MM.1S (cell line): ENCODE results near the gene TFDP1.

Experiments used
- EZH2 ChIP-seq: fragments of 300-600 bp; sonication (generic); optimal IDR thresholded peaks from 2 replicates; pipeline ENCODE3; 2017; ENCODE audit warnings: low read depth, mild to moderate bottlenecking, antibody characterized with exemption, low read length, mixed read lengths
- EZH2phosphoT487 ChIP-seq: fragments of 300-600 bp; sonication (generic); IDR thresholded peaks from 2 replicates; pipeline ENCODE4 v1.6.1; 2018; ENCODE audit warnings: antibody characterized with exemption, low read length
- TF ChIP-seq, protein P1 (sequence below): fragments of 300-600 bp; sonication (generic); IDR thresholded peaks from 2 replicates; pipeline ENCODE4 v1.5.1; 2016; ENCODE audit warnings: antibody characterized with exemption, low read length, mixed read lengths

DNA sequence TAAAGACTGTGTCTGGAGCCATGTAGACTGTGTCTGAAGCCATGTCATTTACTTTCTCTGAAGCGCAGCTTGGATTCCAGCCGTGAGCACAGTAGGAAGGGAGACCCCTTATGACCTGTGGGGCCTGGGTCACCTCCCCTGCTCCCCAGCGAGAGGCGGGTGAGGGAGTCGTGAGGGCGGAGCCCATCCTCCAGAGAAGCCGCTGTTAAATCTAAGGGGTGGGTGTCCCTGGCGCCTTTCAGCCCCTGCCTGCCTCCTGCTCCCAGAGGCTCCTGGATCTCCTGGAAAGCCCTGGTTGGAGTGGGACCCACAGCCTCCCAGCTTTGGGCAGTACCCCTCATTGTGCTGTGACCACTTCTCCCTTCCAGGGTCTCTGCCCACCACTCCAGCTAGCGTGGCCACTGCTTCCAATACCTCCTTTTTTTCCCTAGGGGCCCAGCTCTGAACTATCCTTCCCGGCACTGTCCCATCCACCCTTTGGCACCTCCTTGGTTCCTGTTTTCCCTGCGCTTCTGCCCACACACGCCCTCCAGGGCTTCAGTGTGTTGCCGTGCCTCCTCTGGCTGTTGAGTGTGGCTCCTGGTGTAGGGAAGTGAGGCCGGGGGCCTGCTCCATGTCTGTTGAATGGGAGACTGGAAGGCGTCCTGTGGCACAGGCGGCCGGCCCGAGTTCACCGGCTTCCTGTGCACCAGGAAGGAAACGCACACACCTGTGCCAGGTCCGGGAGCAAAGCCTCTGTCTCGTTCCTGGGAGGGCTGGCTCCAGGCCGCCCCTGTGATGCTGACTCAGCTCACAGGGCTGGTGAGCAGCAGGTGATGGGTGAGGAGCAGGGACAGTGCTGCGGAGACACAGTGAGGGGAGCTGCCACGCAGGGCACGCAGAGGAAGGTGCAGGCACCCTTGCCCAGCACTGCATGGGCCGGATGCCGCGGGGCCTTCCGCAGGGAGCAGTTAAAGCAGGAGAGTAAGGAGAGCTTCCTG lies 44.0 kb downstream of the TFDP1 start:
- TF ChIP-seq, protein P1, sequence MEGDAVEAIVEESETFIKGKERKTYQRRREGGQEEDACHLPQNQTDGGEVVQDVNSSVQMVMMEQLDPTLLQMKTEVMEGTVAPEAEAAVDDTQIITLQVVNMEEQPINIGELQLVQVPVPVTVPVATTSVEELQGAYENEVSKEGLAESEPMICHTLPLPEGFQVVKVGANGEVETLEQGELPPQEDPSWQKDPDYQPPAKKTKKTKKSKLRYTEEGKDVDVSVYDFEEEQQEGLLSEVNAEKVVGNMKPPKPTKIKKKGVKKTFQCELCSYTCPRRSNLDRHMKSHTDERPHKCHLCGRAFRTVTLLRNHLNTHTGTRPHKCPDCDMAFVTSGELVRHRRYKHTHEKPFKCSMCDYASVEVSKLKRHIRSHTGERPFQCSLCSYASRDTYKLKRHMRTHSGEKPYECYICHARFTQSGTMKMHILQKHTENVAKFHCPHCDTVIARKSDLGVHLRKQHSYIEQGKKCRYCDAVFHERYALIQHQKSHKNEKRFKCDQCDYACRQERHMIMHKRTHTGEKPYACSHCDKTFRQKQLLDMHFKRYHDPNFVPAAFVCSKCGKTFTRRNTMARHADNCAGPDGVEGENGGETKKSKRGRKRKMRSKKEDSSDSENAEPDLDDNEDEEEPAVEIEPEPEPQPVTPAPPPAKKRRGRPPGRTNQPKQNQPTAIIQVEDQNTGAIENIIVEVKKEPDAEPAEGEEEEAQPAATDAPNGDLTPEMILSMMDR: no peak
- TF ChIP-seq EZH2 (no peak), EZH2phosphoT487 (no peak)
